ENCODE results near the gene DTD2.

The DTD2 gene

DNA sequence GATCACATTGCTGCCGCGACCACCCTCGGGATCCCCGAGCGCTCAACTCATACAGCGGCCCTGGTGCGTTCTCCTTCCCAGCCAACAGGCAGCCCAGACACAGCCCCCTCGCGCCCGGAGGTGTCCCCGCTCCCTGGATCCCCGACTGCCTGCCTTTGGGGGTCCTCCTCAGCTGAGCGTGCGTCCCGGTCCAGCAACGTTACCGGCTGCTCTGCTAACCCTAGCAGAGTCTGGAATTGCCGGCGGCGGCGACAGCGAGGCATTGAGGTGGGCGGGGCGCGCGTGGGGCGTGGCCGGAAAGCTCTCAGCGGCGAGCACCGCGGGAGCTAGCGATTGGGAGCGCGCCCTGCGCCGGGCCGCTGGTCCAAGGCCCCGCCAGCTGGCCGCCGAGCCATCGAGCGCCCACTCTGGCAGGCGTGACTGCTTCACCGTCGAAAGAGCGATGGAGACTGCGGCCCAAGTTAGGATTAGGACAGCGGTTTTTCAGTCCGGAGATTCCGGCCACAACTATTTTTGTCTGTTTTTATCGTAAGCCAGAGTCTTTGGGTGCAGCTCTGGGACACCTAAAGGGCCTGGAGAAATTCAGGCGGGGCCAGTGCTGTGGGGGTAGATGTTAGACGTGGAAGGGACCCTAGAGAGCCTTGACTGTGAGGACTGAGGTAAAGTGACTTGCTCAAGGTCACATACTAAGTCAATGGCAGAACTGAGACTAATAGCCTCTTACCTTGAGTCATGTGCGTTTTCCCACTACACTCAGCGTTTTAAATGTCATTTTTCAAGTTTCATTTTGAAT, 36.8 kb downstream of the DTD2 start, which contains the start of gene HEATR5A:
TSS of gene HEATR5A (minus strand) at position 232 of the 793 bp plus-strand sequence. CDS start 17,575 bp downstream, outside the sequence.
- peak within 1 kb of the TSS; percentile 95 for H3K4me3 ChIP-seq (ENCODE audit: low read length, poor library complexity, severe bottlenecking)
- peaks cover 12% of the 10 kb centered on the region; the same call in 1 of the 2 replicates for H3K79me2 ChIP-seq (ENCODE audit: insufficient read depth, low read length)
- peak within 1 kb of the TSS; percentile 87 for H3K9ac ChIP-seq (ENCODE audit: low read depth, low read length, poor library complexity, severe bottlenecking)
- peak within 1 kb of the TSS; percentile 89 for H2AFZ ChIP-seq (ENCODE audit: low read length)
- no peaks in the 10 kb centered on the region for H3F3A ChIP-seq (ENCODE audit: low read depth)
- H3K9me2 ChIP-seq (replicated peaks; ENCODE audit: low read depth, low read length) = no peaks in the 10 kb centered on the region
- H3K4me2 ChIP-seq (ENCODE audit: low read depth, low read length, poor library complexity, severe bottlenecking) = peak within 1 kb of the TSS; percentile 92
- H3K9me3 ChIP-seq (ENCODE audit: insufficient read depth, low read depth, low read length) = no peaks in the 10 kb centered on the region
- H4K20me1 ChIP-seq (ENCODE audit: insufficient read depth, low read length, poor library complexity, severe bottlenecking) = no peaks in the 10 kb centered on the region
- no peaks in the 10 kb centered on the region for H3K27me3 ChIP-seq (ENCODE audit: insufficient read depth, low read length, poor library complexity, severe bottlenecking)
- peaks cover 14% of the 10 kb centered on the region for H3K4me1 ChIP-seq (ENCODE audit: insufficient read depth, low read length, poor library complexity, severe bottlenecking)
- TF ChIP-seq EZH2phosphoT487 (IDR thresholded peaks at IDR 0.05; ENCODE audit: borderline replicate concordance) = no peak
- TF ChIP-seq, protein P1, sequence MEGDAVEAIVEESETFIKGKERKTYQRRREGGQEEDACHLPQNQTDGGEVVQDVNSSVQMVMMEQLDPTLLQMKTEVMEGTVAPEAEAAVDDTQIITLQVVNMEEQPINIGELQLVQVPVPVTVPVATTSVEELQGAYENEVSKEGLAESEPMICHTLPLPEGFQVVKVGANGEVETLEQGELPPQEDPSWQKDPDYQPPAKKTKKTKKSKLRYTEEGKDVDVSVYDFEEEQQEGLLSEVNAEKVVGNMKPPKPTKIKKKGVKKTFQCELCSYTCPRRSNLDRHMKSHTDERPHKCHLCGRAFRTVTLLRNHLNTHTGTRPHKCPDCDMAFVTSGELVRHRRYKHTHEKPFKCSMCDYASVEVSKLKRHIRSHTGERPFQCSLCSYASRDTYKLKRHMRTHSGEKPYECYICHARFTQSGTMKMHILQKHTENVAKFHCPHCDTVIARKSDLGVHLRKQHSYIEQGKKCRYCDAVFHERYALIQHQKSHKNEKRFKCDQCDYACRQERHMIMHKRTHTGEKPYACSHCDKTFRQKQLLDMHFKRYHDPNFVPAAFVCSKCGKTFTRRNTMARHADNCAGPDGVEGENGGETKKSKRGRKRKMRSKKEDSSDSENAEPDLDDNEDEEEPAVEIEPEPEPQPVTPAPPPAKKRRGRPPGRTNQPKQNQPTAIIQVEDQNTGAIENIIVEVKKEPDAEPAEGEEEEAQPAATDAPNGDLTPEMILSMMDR (conservative IDR thresholded peaks at IDR 0.05; ENCODE audit: low read length) = 0 out of 2 replicates have a peak, but pooled peaks have one; percentile 15
- no peaks in the 10 kb centered on the region for H3K36me3 ChIP-seq (ENCODE audit: insufficient read depth, low read length)

DNA sequence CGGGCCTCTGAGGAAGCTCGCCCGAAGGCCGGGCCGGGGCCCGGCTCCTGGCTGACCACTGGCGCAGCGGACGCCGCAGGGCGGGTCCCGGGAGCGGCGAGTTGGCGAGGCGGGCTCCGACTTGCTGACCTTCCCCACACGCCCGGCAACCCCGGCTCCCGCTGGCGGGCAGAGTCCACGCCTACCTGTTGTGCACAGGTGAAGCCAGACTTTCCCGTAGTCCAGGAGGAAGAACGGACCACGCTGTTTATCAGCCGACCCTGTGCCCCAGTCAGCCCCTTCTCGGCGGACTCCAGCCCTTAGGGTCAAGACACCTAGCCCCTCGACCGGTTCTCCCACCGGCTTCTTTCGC, 37.4 kb downstream of the DTD2 start:
- H3K36me3 ChIP-seq (ENCODE audit: insufficient read depth, low read length) = no peaks in the 10 kb centered on the region
- peaks cover 14% of the 10 kb centered on the region for H3K4me1 ChIP-seq (ENCODE audit: insufficient read depth, low read length, poor library complexity, severe bottlenecking)
- H3K4me3 ChIP-seq (ENCODE audit: low read length, poor library complexity, severe bottlenecking) = peak overlapping the region; percentile 95
- no peaks in the 10 kb centered on the region for H3F3A ChIP-seq (ENCODE audit: low read depth)
- peak overlapping the region; percentile 92 for H3K4me2 ChIP-seq (ENCODE audit: low read depth, low read length, poor library complexity, severe bottlenecking)
- H4K20me1 ChIP-seq (ENCODE audit: insufficient read depth, low read length, poor library complexity, severe bottlenecking) = no peaks in the 10 kb centered on the region
- H3K27me3 ChIP-seq (ENCODE audit: insufficient read depth, low read length, poor library complexity, severe bottlenecking) = no peaks in the 10 kb centered on the region
- peak overlapping the region; percentile 87 for H3K9ac ChIP-seq (ENCODE audit: low read depth, low read length, poor library complexity, severe bottlenecking)
- TF ChIP-seq, protein P1 (conservative IDR thresholded peaks at IDR 0.05; ENCODE audit: low read length) = no peak
- no peak for TF ChIP-seq EZH2phosphoT487 (IDR thresholded peaks at IDR 0.05; ENCODE audit: borderline replicate concordance)
- H2AFZ ChIP-seq (ENCODE audit: low read length) = peak overlapping the region; percentile 89
- H3K79me2 ChIP-seq (ENCODE audit: insufficient read depth, low read length) = peaks cover 12% of the 10 kb centered on the region; the same call in 1 of the 2 replicates
- H3K9me3 ChIP-seq (ENCODE audit: insufficient read depth, low read depth, low read length) = no peaks in the 10 kb centered on the region
- H3K9me2 ChIP-seq (replicated peaks; ENCODE audit: low read depth, low read length) = no peaks in the 10 kb centered on the region

DNA sequence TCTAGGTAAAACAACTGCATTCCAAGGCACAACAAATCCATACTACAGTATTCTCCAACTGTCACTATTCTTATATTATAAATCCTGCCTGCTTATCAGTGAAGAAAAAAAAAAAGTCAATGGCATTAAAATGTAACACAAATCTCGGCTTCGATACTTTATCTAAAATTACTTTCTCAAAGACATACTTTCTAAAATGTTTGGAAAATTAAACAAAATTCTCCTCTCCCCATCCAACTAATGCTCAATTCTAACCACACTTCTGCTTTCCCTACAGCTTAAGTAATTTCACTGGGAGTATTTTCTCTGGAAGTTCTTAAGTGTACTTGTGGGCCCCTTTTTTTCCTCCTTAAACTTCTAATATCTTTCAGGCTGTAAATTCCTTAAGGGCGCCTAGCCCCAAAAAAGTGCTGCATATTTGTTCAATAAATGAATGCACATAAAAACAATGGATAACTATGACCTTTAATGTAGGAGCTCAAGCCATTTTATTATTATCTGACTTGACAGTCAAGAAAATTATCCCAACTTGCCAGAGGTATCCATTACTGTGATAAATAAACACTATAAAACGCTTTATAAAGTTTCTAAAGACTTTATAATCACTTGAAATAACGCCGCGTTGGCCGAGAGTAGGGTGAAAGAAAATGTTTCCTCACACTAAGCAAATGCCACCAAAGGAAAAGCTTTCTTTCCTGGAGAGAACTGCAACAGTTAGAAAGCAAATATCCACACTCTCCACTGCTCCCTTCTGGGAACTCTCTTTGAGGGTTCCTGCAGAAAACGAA, 37.9 kb downstream of the DTD2 start:
- Histone ChIP-seq H3K9me3 (ENCODE audit: insufficient read depth, low read depth, low read length) (no peaks in the 10 kb centered on the region), H3K4me2 (ENCODE audit: low read depth, low read length, poor library complexity, severe bottlenecking) (peak overlapping the region; percentile 92), H3K9ac (ENCODE audit: low read depth, low read length, poor library complexity, severe bottlenecking) (peak overlapping the region; percentile 87), H3K36me3 (ENCODE audit: insufficient read depth, low read length) (no peaks in the 10 kb centered on the region), H4K20me1 (ENCODE audit: insufficient read depth, low read length, poor library complexity, severe bottlenecking) (no peaks in the 10 kb centered on the region), H3K79me2 (ENCODE audit: insufficient read depth, low read length) (peaks cover 12% of the 10 kb centered on the region; the same call in 1 of the 2 replicates), H3K4me1 (ENCODE audit: insufficient read depth, low read length, poor library complexity, severe bottlenecking) (peaks cover 14% of the 10 kb centered on the region), H3K27me3 (ENCODE audit: insufficient read depth, low read length, poor library complexity, severe bottlenecking) (no peaks in the 10 kb centered on the region), H2AFZ (ENCODE audit: low read length) (peak overlapping the region; percentile 89), H3K9me2 (replicated peaks; ENCODE audit: low read depth, low read length) (no peaks in the 10 kb centered on the region), H3K4me3 (ENCODE audit: low read length, poor library complexity, severe bottlenecking) (peak overlapping the region; percentile 95), H3F3A (ENCODE audit: low read depth) (no peaks in the 10 kb centered on the region)
- TF ChIP-seq, protein P1 (conservative IDR thresholded peaks at IDR 0.05; ENCODE audit: low read length) = no peak
- TF ChIP-seq EZH2phosphoT487 (IDR thresholded peaks at IDR 0.05; ENCODE audit: borderline replicate concordance) = no peak

Data from Loucy (cell line).